ENCODE data around the gene SEMA5B.

GRCh38 chr3:122972141-122972540, 55.4 kb downstream of the SEMA5B start:
- TF ChIP-seq, protein P1, sequence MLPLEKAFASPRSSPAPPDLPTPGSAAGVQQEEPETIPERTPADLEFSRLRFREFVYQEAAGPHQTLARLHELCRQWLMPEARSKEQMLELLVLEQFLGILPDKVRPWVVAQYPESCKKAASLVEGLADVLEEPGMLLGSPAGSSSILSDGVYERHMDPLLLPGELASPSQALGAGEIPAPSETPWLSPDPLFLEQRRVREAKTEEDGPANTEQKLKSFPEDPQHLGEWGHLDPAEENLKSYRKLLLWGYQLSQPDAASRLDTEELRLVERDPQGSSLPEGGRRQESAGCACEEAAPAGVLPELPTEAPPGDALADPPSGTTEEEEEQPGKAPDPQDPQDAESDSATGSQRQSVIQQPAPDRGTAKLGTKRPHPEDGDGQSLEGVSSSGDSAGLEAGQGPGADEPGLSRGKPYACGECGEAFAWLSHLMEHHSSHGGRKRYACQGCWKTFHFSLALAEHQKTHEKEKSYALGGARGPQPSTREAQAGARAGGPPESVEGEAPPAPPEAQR (tag by site-specific recombination; IDR thresholded peaks at IDR 0.05) = no peak
- TF ChIP-seq ZNF311 (tag by site-specific recombination; IDR thresholded peaks at IDR 0.05; ENCODE audit: borderline replicate concordance) = no peak
- no peak for TF ChIP-seq ZNF274 (IDR thresholded peaks at IDR 0.05; ENCODE audit: low read length)
- TF ChIP-seq ZNF274 (tag by site-specific recombination; IDR thresholded peaks at IDR 0.05; ENCODE audit: borderline replicate concordance) = no peak
- TF ChIP-seq, protein P2, sequence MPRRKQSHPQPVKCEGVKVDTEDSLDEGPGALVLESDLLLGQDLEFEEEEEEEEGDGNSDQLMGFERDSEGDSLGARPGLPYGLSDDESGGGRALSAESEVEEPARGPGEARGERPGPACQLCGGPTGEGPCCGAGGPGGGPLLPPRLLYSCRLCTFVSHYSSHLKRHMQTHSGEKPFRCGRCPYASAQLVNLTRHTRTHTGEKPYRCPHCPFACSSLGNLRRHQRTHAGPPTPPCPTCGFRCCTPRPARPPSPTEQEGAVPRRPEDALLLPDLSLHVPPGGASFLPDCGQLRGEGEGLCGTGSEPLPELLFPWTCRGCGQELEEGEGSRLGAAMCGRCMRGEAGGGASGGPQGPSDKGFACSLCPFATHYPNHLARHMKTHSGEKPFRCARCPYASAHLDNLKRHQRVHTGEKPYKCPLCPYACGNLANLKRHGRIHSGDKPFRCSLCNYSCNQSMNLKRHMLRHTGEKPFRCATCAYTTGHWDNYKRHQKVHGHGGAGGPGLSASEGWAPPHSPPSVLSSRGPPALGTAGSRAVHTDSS (tag by site-specific recombination; IDR thresholded peaks at IDR 0.05) = no peak
- no peak for TF ChIP-seq ZNF24 (tag by site-specific recombination; IDR thresholded peaks at IDR 0.05)
- TF ChIP-seq ZNF391 (tag by site-specific recombination; IDR thresholded peaks at IDR 0.05; ENCODE audit: borderline replicate concordance, low read depth) = no peak
- TF ChIP-seq, protein P3, sequence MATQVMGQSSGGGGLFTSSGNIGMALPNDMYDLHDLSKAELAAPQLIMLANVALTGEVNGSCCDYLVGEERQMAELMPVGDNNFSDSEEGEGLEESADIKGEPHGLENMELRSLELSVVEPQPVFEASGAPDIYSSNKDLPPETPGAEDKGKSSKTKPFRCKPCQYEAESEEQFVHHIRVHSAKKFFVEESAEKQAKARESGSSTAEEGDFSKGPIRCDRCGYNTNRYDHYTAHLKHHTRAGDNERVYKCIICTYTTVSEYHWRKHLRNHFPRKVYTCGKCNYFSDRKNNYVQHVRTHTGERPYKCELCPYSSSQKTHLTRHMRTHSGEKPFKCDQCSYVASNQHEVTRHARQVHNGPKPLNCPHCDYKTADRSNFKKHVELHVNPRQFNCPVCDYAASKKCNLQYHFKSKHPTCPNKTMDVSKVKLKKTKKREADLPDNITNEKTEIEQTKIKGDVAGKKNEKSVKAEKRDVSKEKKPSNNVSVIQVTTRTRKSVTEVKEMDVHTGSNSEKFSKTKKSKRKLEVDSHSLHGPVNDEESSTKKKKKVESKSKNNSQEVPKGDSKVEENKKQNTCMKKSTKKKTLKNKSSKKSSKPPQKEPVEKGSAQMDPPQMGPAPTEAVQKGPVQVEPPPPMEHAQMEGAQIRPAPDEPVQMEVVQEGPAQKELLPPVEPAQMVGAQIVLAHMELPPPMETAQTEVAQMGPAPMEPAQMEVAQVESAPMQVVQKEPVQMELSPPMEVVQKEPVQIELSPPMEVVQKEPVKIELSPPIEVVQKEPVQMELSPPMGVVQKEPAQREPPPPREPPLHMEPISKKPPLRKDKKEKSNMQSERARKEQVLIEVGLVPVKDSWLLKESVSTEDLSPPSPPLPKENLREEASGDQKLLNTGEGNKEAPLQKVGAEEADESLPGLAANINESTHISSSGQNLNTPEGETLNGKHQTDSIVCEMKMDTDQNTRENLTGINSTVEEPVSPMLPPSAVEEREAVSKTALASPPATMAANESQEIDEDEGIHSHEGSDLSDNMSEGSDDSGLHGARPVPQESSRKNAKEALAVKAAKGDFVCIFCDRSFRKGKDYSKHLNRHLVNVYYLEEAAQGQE (tag by site-specific recombination; IDR thresholded peaks at IDR 0.05) = no peak
- no peak for TF ChIP-seq CTCF (tag by site-specific recombination; IDR thresholded peaks at IDR 0.05)

All from HEK293 (cell line).